Liver (tissue), 9 donors: ENCODE measurements around the gene MYO9A. TPM values are rescaled to one million over a fixed set of nuclear protein-coding genes. Genes with fewer than 3 reads are reported as not detected.

Source experiments
- DNase-seq: peaks from one replicate; pipeline ENCODE4 v3.0.0-alpha.2; 2017; ENCODE audit warnings: low spot score
- H3K27ac ChIP-seq, 2 donors: one replicate each; pipeline ENCODE4 v1.7.0; 2013; ENCODE audit warnings: inconsistent platforms in 2 of 2, low read length in 2 of 2, control low read depth in 1 of 2, low read depth in 1 of 2, mild to moderate bottlenecking in 1 of 2
- H3K27me3 ChIP-seq, 4 donors: one replicate each; pipeline versions ENCODE4 v1.6.1 to v1.7.0; 2013; ENCODE audit warnings: low read length in 3 of 4, inconsistent platforms in 1 of 4, mild to moderate bottlenecking in 1 of 4, moderate library complexity in 1 of 4; ENCODE audit not compliant: control insufficient read depth in 4 of 4, insufficient read depth in 4 of 4
- H3K36me3 ChIP-seq, 4 donors: one replicate each; pipeline versions ENCODE4 v1.6.1 to v1.7.0; 2013; ENCODE audit warnings: low read length in 3 of 4, mild to moderate bottlenecking in 3 of 4, low read depth in 1 of 4, moderate library complexity in 1 of 4; ENCODE audit not compliant: control insufficient read depth in 4 of 4, insufficient read depth in 3 of 4
- H3K4me1 ChIP-seq, 4 donors: one replicate each; pipeline versions ENCODE4 v1.6.1 to v1.7.0; 2013; ENCODE audit warnings: low read length in 3 of 4, mild to moderate bottlenecking in 3 of 4, moderate library complexity in 1 of 4; ENCODE audit not compliant: control insufficient read depth in 4 of 4, insufficient read depth in 4 of 4
- H3K4me3 ChIP-seq, 3 donors: one replicate each; pipeline versions ENCODE4 v1.6.1 to v1.7.0; 2013; ENCODE audit warnings: low read length in 3 of 3, control low read depth in 1 of 3, low read depth in 1 of 3, mild to moderate bottlenecking in 1 of 3
- H3K9ac ChIP-seq, 2 donors: one replicate each; pipeline ENCODE4 v1.7.0; 2013; ENCODE audit warnings: low read length in 2 of 2, mild to moderate bottlenecking in 2 of 2, moderate library complexity in 2 of 2, control low read depth in 1 of 2, low read depth in 1 of 2
- H3K9me3 ChIP-seq, 4 donors: one replicate each; pipeline versions ENCODE4 v1.6.1 to v1.7.0; 2013; ENCODE audit warnings: low read length in 3 of 4; ENCODE audit not compliant: control insufficient read depth in 4 of 4
- EGR1 ChIP-seq, 2 donors: IDR thresholded peaks; 2 replicates each; pipeline ENCODE4 v1.6.1; 2016 to 2018; ENCODE audit warnings: antibody characterized with exemption in 2 of 2, low read depth in 2 of 2
- FOXA1 ChIP-seq: IDR thresholded peaks from 2 replicates; pipeline ENCODE4 v1.6.1; 2016; ENCODE audit warnings: antibody characterized with exemption
- HNF4A ChIP-seq, 2 donors: conservative IDR thresholded peaks; 2 replicates each; pipeline ENCODE4 v1.6.1; 2016; ENCODE audit warnings: antibody characterized with exemption in 2 of 2, mild to moderate bottlenecking in 2 of 2
- JUND ChIP-seq, 2 donors: IDR thresholded peaks; 2 replicates each; pipeline ENCODE4 v1.6.1; 2016; ENCODE audit warnings: antibody characterized with exemption in 2 of 2
- NR2F2 ChIP-seq: IDR thresholded peaks from 2 replicates; pipeline ENCODE4 v1.6.1; 2016; ENCODE audit warnings: antibody characterized with exemption
- RAD21 ChIP-seq, 2 donors: IDR thresholded peaks; 2 replicates each; pipeline ENCODE4 v1.6.1; 2016; ENCODE audit warnings: antibody characterized with exemption in 2 of 2, mild to moderate bottlenecking in 2 of 2
- RXRA ChIP-seq, 2 donors: IDR thresholded peaks; 2 replicates each; pipeline ENCODE4 v1.6.1; 2017 to 2018; ENCODE audit warnings: antibody characterized with exemption in 2 of 2, mild to moderate bottlenecking in 1 of 2
- TAF1 ChIP-seq: conservative IDR thresholded peaks from 2 replicates; pipeline ENCODE4 v1.6.1; 2016; ENCODE audit warnings: antibody characterized with exemption, mild to moderate bottlenecking
- WGBS: extraction: QIAGEN DNeasy Blood & Tissue Kit; methylation state at CpG from one replicate; pipeline ENCODE4 v1.1.7; 2013; 5-methylcytosine and 5-hydroxymethylcytosine counted together
- polyA plus RNA-seq, 2 donors: library from polyadenylated mRNA; stranded (reverse) in 1 of 2; unstranded in 1 of 2; fragments of 200-250 nt in 1 of 2; fragments of >200 nt in 1 of 2; fragmentation: Nextera tagmentation in 1 of 2; extraction: Ambion mirVana in 1 of 2; gene quantifications; one replicate each; pipeline versions ENCODE4 v1.2.1 to v1.2.3, GENCODE V29; 2013 to 2015
- total RNA-seq, 2 donors: library from RNA; depleted of rRNA; stranded (reverse); fragments of >200 nt; gene quantifications; one replicate each; pipeline ENCODE4 v1.2.3, GENCODE V29; 2014
- TF ChIP-seq, protein P1 (sequence below): IDR thresholded peaks from 2 replicates; pipeline ENCODE4 v1.6.1; 2016; ENCODE audit warnings: antibody characterized with exemption
- TF ChIP-seq, protein P2 (sequence below): IDR thresholded peaks from 2 replicates; pipeline ENCODE4 v1.6.1; 2016; ENCODE audit warnings: antibody characterized with exemption, mild to moderate bottlenecking
- TF ChIP-seq, protein P3 (sequence below): fragments of 150-350 bp; IDR thresholded peaks from 2 replicates; pipeline ENCODE4 v1.5.1; 2017; ENCODE audit warnings: improper control_type of control experiment, low read depth, low read length; ENCODE audit not compliant: missing input control
- TF ChIP-seq, protein P4 (sequence below): IDR thresholded peaks from 2 replicates; pipeline ENCODE4 v1.6.1; 2016; ENCODE audit warnings: antibody characterized with exemption
- donor health status: healthy.
- donor health status: healthy.
- donor health status: healthy.
- donor health status: healthy.
- donor health status: healthy.

MYO9A gene
- total and polyA plus RNA-seq, 4 donors: 1.4 to 14.9 (median 8.4) TPM

DNA sequence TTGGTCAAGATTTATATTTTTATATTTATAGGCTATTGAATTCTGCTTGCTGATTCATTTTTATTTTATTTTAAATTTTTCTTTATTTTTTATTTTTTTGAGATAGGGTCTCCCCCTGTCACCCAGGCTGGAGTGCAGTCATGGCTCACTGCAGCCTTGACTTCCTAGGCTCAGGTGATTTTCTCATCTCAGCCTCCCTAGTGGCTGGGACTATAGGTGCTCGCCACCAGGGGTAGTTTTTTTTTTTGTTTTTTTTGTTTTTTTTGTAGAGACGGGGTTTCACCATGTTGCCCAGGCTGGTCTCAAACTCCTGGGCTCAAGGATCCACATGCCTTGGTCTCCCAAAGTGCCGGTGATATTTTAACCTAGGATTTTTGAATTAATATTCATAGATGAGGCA is 276.4 kb downstream of the MYO9A start:
- Histone ChIP-seq H3K36me3 (peaks cover 0 to 3% (median 2%) of the 10 kb centered on the region in 4 donors), H3K4me3 (no peak overlapping the region), H3K9ac (no peak overlapping the region), H3K27ac (no peak overlapping the region), H3K27me3 (no peaks in the 10 kb centered on the region), H3K4me1 (no peaks in the 10 kb centered on the region), H3K9me3 (no peaks in the 10 kb centered on the region)
- no peak for DNase-seq
- TF ChIP-seq, protein P1, sequence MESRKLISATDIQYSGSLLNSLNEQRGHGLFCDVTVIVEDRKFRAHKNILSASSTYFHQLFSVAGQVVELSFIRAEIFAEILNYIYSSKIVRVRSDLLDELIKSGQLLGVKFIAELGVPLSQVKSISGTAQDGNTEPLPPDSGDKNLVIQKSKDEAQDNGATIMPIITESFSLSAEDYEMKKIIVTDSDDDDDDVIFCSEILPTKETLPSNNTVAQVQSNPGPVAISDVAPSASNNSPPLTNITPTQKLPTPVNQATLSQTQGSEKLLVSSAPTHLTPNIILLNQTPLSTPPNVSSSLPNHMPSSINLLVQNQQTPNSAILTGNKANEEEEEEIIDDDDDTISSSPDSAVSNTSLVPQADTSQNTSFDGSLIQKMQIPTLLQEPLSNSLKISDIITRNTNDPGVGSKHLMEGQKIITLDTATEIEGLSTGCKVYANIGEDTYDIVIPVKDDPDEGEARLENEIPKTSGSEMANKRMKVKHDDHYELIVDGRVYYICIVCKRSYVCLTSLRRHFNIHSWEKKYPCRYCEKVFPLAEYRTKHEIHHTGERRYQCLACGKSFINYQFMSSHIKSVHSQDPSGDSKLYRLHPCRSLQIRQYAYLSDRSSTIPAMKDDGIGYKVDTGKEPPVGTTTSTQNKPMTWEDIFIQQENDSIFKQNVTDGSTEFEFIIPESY: no peak
- no peak for TF ChIP-seq TAF1
- WGBS: 95% methylated on average over 3 of the region's 3 CpGs

DNA sequence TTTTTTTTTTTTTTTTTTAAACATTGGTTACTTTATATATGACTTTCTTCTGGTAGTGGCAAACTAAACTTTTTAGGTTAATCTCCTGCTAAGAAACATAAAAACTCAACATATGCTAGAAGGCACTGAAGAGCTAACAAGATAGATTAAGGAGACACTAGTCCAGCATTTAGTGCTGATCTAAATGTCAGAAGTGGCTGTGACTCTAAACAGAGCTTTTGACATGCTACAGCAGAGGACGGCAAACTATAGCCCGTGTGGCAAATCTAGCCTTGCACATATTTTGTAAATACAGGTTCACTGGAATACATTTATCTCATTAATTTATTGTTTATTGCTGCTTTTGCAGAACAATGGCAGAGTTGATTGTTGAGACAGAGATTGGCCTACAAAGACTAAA is 287.0 kb downstream of the MYO9A start:
- Histone ChIP-seq H3K9me3 (peaks cover 0 to 2% (median 0%) of the 10 kb centered on the region in 4 donors), H3K36me3 (peaks cover 1 to 35% (median 32%) of the 10 kb centered on the region in 4 donors), H3K4me3 (no peak overlapping the region), H3K4me1 (no peaks in the 10 kb centered on the region), H3K27ac (no peak overlapping the region), H3K27me3 (no peaks in the 10 kb centered on the region), H3K9ac (no peak overlapping the region)
- TF ChIP-seq EGR1 (IDR thresholded peaks at IDR 0.05; ENCODE audit: low read depth in 2 of 2): no peak
- TF ChIP-seq TAF1: no peak
- no peak for TF ChIP-seq NR2F2
- TF ChIP-seq JUND (IDR thresholded peaks at IDR 0.05): no peak
- TF ChIP-seq RXRA (IDR thresholded peaks at IDR 0.05): no peak
- TF ChIP-seq, protein P2, sequence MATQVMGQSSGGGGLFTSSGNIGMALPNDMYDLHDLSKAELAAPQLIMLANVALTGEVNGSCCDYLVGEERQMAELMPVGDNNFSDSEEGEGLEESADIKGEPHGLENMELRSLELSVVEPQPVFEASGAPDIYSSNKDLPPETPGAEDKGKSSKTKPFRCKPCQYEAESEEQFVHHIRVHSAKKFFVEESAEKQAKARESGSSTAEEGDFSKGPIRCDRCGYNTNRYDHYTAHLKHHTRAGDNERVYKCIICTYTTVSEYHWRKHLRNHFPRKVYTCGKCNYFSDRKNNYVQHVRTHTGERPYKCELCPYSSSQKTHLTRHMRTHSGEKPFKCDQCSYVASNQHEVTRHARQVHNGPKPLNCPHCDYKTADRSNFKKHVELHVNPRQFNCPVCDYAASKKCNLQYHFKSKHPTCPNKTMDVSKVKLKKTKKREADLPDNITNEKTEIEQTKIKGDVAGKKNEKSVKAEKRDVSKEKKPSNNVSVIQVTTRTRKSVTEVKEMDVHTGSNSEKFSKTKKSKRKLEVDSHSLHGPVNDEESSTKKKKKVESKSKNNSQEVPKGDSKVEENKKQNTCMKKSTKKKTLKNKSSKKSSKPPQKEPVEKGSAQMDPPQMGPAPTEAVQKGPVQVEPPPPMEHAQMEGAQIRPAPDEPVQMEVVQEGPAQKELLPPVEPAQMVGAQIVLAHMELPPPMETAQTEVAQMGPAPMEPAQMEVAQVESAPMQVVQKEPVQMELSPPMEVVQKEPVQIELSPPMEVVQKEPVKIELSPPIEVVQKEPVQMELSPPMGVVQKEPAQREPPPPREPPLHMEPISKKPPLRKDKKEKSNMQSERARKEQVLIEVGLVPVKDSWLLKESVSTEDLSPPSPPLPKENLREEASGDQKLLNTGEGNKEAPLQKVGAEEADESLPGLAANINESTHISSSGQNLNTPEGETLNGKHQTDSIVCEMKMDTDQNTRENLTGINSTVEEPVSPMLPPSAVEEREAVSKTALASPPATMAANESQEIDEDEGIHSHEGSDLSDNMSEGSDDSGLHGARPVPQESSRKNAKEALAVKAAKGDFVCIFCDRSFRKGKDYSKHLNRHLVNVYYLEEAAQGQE: no peak
- TF ChIP-seq, protein P3, sequence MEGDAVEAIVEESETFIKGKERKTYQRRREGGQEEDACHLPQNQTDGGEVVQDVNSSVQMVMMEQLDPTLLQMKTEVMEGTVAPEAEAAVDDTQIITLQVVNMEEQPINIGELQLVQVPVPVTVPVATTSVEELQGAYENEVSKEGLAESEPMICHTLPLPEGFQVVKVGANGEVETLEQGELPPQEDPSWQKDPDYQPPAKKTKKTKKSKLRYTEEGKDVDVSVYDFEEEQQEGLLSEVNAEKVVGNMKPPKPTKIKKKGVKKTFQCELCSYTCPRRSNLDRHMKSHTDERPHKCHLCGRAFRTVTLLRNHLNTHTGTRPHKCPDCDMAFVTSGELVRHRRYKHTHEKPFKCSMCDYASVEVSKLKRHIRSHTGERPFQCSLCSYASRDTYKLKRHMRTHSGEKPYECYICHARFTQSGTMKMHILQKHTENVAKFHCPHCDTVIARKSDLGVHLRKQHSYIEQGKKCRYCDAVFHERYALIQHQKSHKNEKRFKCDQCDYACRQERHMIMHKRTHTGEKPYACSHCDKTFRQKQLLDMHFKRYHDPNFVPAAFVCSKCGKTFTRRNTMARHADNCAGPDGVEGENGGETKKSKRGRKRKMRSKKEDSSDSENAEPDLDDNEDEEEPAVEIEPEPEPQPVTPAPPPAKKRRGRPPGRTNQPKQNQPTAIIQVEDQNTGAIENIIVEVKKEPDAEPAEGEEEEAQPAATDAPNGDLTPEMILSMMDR: no peak
- no peak for TF ChIP-seq FOXA1
- TF ChIP-seq, protein P4, sequence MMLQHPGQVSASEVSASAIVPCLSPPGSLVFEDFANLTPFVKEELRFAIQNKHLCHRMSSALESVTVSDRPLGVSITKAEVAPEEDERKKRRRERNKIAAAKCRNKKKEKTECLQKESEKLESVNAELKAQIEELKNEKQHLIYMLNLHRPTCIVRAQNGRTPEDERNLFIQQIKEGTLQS: no peak
- no peak for TF ChIP-seq RAD21 (IDR thresholded peaks at IDR 0.05)
- TF ChIP-seq HNF4A (conservative IDR thresholded peaks at IDR 0.05): no peak
- DNase-seq: no peak
- 99% methylated on average over 2 of the region's 2 CpGs for WGBS
